Measurements from ENCODE around the gene LRRC25. TPM values are rescaled to one million over a fixed set of nuclear protein-coding genes. Genes with fewer than 3 reads are reported as not detected.

LRRC25 gene
- total and polyA plus RNA-seq, 7 donors, result 2.2 to 13.3 (median 8.4) TPM

GRCh38 chr19:18420930-18421329 is 23.5 kb upstream of the LRRC25 start:
- 45 to 62% methylated on average over 2 of the region's 2 CpGs for WGBS, 2 donors
- Histone ChIP-seq H3K27ac (peak overlapping the region; percentile 82 to 88 (median 86)), H3K4me1 (peaks cover 0 to 79% (median 64%) of the 10 kb centered on the region in 4 donors), H3K27me3 (peaks cover 0 to 26% (median 3%) of the 10 kb centered on the region in 3 donors), H3K4me3 (peak overlapping the region in 2 of 4 donors; percentile 61 to 74), H3K36me3 (no peaks in the 10 kb centered on the region), H3K9me3 (no peaks in the 10 kb centered on the region)
- intact Hi-C loops (cut with DNase I), result no loop called here
- no peak for TF ChIP-seq CTCF (IDR thresholded peaks at IDR 0.05)
- TF ChIP-seq POLR2AphosphoS5 (IDR thresholded peaks at IDR 0.05), result no peak
- no peak for TF ChIP-seq EP300 (IDR thresholded peaks at IDR 0.05)
- no peak for TF ChIP-seq POLR2A (IDR thresholded peaks at IDR 0.05)
- DNase-seq, result no peak

DNA sequence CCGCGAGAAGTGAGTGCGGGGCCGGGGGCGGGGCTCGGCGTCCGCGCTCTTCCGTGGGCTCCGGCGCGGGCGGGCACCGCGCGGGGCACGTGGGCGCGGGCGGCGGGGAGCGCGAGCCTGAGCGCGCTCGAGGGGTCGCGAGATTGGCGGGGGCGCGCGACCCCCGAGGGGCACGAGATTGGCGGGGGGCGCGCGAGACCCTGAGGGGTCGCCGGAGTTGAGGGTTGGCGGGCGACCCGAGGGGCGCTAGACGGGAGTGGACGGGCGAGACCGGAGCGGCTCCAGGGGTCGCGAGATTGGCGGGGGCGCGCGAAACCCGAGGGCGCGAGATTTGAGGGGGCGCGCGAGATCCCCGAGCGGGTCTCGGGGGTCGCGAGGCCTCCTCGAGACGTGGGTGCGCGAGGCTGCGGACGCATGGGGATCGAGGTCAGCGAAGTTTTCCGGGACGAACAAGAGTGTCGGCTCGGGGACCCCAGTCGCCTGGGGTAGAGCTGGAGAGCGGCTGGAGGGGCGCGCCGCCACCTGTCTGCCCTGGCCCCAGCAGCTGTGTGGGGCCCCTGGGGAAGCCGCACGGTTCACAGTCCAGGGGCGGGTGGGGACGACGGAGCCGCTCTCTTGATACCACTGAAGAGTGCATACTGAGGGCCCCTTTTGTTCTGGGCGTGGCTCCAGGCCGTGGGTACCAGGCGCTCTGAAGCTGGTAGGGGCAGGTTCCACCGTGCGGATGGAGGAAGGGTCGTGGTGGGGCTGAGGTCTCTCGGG is 22.5 kb upstream of the LRRC25 start:
- no peaks in the 10 kb centered on the region for H3K36me3 ChIP-seq
- H3K27me3 ChIP-seq, result peaks cover 0 to 29% (median 3%) of the 10 kb centered on the region in 3 donors
- peak overlapping the region; percentile 41 to 74 (median 64) for H3K4me3 ChIP-seq
- TF ChIP-seq POLR2A (IDR thresholded peaks at IDR 0.05), result no peak
- no peak for TF ChIP-seq EP300 (IDR thresholded peaks at IDR 0.05)
- no peak for TF ChIP-seq POLR2AphosphoS5 (IDR thresholded peaks at IDR 0.05)
- TF ChIP-seq CTCF (IDR thresholded peaks at IDR 0.05), result no peak
- H3K4me1 ChIP-seq, result peaks cover 0 to 79% (median 65%) of the 10 kb centered on the region in 4 donors
- peak overlapping the region; percentile 82 to 88 (median 86) for H3K27ac ChIP-seq
- DNase-seq, result no peak
- 1% methylated on average over 97 of the region's 97 CpGs for WGBS, 2 donors
- intact Hi-C loops (cut with DNase I), result loop anchor here (5.0 to 10.0 kb wide), 2 partner anchors 138 to 305 kb away; partner anchors contain the start of gene JUND
- no peaks in the 10 kb centered on the region for H3K9me3 ChIP-seq

DNA sequence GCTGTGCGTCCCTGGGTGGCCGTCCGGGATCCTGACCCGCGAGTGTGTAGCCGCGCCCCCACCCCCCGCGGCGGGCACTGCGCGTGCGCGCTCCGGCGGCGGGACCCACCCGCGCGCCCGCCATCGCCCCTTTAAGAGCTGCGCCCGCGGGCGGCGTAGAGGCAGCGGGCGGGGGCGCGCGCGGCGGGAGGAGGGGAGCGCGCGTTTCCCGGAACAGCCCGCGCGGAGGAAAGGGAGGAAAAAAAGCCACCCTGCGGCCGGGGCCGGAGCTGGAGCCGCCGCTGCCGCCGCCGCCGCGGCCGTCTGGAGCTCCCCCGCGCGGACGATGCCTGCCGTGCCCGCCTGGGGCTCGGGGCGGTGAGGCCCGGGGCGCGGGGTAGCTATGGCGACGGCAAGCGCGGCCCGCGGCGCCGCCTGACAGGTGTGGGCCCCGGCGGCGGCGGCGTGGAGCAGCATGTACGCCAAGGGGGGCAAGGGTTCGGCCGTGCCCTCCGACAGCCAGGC is 21.8 kb upstream of the LRRC25 start, which contains the start of gene SSBP4:
Gene SSBP4, plus strand, starts transcription at position 204 of the 504 bp plus-strand sequence. Its CDS starts 251 bp downstream, at position 455.
- TF ChIP-seq POLR2AphosphoS5 (IDR thresholded peaks at IDR 0.05), result peak in 3 of 4 donors; percentile 29 to 60 (median 47)
- no peak for TF ChIP-seq POLR2A (IDR thresholded peaks at IDR 0.05)
- TF ChIP-seq EP300 (IDR thresholded peaks at IDR 0.05), result no peak
- TF ChIP-seq CTCF (IDR thresholded peaks at IDR 0.05), result peak in 1 of 4 experiments; percentile 14
- Histone ChIP-seq H3K27me3 (peaks cover 0 to 29% (median 3%) of the 10 kb centered on the region in 3 donors), H3K9me3 (no peaks in the 10 kb centered on the region), H3K4me3 (peak within 1 kb of the TSS; percentile 41 to 74 (median 64)), H3K36me3 (no peaks in the 10 kb centered on the region), H3K4me1 (peaks cover 0 to 79% (median 69%) of the 10 kb centered on the region in 4 donors), H3K27ac (peak within 1 kb of the TSS; percentile 82 to 88 (median 86))
- intact Hi-C loops (cut with DNase I), result loop anchor here (5.0 to 10.0 kb wide), 2 partner anchors 137 to 304 kb away; partner anchors contain the start of gene JUND
- WGBS, 2 donors, result 0 to 1% methylated on average over 80 of the region's 80 CpGs
- DNase-seq, result no peak

DNA sequence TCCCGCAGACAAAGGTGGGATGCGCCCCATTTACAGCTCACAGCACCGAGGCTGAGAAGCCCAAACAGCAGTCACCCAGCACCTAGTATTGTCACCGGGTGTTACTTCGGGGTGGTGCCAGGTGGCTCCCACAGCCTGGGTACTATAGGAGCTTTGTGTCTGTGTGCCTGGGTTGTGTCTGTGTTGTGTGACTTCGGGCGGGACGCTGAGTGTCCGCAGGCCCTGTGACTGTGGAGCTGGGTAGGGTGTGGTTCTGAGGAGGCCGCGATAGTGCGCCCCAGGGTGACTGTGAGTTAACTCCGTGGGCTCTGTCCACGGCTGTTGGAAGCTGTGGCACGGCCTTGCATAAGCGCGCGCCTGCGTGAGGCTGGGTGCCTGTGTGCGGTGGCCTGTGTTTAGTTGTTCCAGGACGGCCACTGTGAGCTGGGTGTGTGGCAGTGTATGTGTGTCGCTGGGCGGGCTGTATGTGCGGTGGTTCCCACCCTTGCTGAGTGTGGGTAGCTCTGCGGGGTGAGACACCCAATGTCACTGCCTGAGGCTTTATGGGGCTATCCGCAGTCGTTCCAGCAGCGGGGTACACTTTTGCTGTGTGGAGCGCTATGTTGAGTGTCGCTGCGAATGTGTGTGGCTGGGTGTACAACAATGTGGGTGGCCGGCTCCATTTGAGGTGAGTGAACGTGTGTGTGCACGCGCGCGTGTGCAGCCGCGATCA is 21.2 kb upstream of the LRRC25 start:
- H3K27ac ChIP-seq, result peak overlapping the region; percentile 82 to 88 (median 86)
- no peak for DNase-seq
- H3K9me3 ChIP-seq, result no peaks in the 10 kb centered on the region
- H3K36me3 ChIP-seq, result no peaks in the 10 kb centered on the region
- 3 to 19% methylated on average over 39 of the region's 39 CpGs for WGBS, 2 donors
- H3K4me3 ChIP-seq, result peak overlapping the region; percentile 20 to 74 (median 64)
- peaks cover 0 to 73% (median 67%) of the 10 kb centered on the region in 4 donors for H3K4me1 ChIP-seq
- no peak for TF ChIP-seq EP300 (IDR thresholded peaks at IDR 0.05)
- no peak for TF ChIP-seq CTCF (IDR thresholded peaks at IDR 0.05)
- TF ChIP-seq POLR2A (IDR thresholded peaks at IDR 0.05), result no peak
- TF ChIP-seq POLR2AphosphoS5 (IDR thresholded peaks at IDR 0.05), result no peak
- intact Hi-C loops (cut with DNase I), result loop anchor here (5.0 to 10.0 kb wide), 2 partner anchors 136 to 304 kb away; partner anchors contain the start of gene JUND
- peaks cover 0 to 29% (median 3%) of the 10 kb centered on the region in 3 donors for H3K27me3 ChIP-seq
